Pancreas (tissue), 10 donors: Measurements from ENCODE around the gene WDR49. TPM values are rescaled to one million over a fixed set of nuclear protein-coding genes. Genes with fewer than 3 reads are reported as not detected.
A peak's percentile ranks its signal among the peaks of the same experiment; 100 is the strongest.

Experiments
- ATAC-seq, 4 donors: fragments of 200-7000 bp; cut with Tn5 transposase; one replicate each; pipeline versions ENCODE4 v1.8.0 to v1.9.1; 2020; ENCODE audit warnings: mild to moderate bottlenecking in 4 of 4, moderate library complexity in 4 of 4
- DNase-seq, 6 donors: peaks; one replicate each; pipeline ENCODE4 v3.0.0-alpha.2; 2020
- FAIRE-seq: peaks from 2 replicates; lab custom pipeline; 2012; peaks lifted over from hg19 to GRCh38; lab: Jason Lieb, UNC
- H3K27ac ChIP-seq, 4 donors: fragments of 200-600 bp; sonication (generic); 1 replicate in 3 of 4; 2 replicates in 1 of 4; pipeline versions ENCODE4 v1.5.0 to v1.8.0; 2020
- H3K27me3 ChIP-seq, 4 donors: fragments of 200-600 bp; one replicate each; pipeline ENCODE4 v1.8.0; 2021
- H3K36me3 ChIP-seq, 3 donors: fragments of 200-600 bp; sonication (generic) in 1 of 3; one replicate each; pipeline versions ENCODE4 v1.5.0 to v1.8.0; 2020 to 2021
- H3K4me1 ChIP-seq, 3 donors: fragments of 200-600 bp; one replicate each; pipeline ENCODE4 v1.8.0; 2021
- H3K4me3 ChIP-seq, 4 donors: fragments of 200-600 bp; sonication (generic) in 2 of 4; one replicate each; pipeline versions ENCODE4 v1.5.0 to v1.8.0; 2020 to 2021
- H3K9me3 ChIP-seq, 4 donors: fragments of 200-600 bp; one replicate each; pipeline ENCODE4 v1.8.0; 2021
- CTCF ChIP-seq, 4 donors: fragments of 200-600 bp; sonication (generic) in 3 of 4; IDR thresholded peaks; one replicate each; pipeline versions ENCODE4 v1.5.0 to v1.8.0; 2021; ENCODE audit warnings: antibody characterized with exemption in 4 of 4
- WGBS, 2 donors: extraction: QIAGEN DNeasy Blood & Tissue Kit; methylation state at CpG; one replicate each; pipeline ENCODE4 v1.1.7; 2013; 5-methylcytosine and 5-hydroxymethylcytosine counted together
- intact Hi-C, 3 donors: fragments of 100-400 bp; cut with DNase I; formaldehyde crosslinking; loops; one replicate each; pipeline versions ENCODE4 v1.11.1 to v1.14.2; 2022
- polyA plus RNA-seq, 2 donors: library from polyadenylated mRNA; stranded (reverse); fragments of 200-250 nt; gene quantifications; one replicate each; pipeline ENCODE4 v1.2.3, GENCODE V29; 2013
- total RNA-seq, 6 donors: library from RNA; stranded (reverse); fragmentation: NEBNext Ultra II Directional in 4 of 6; extraction: Animal tissue kit (Norgen Biotek cat#: 25700) in 4 of 6; gene quantifications; one replicate each; pipeline versions ENCODE4 v1.2.1 to v1.2.4, GENCODE V29; 2021 to 2023
- donor health status: healthy with polysubstance abuse.
- donor health status: DM: no; HTN: no; CAD: no; lungs with moderate emphysema.
- donor health status: DM: no; HTN: no; CAD: no.
- donor health status: control.
- donor health status: control.
- donor health status: Bipolar disorder and iron deficiency.
- donor health status: DM: yes; HTN: yes; CAD: no.
- donor health status: DM: no; HTN: no; CAD: no.
- donor health status: DM: no; HTN: no; CAD: no.
- donor health status: DM: yes; HTN: yes; CAD: no.

WDR49 gene
- total and polyA plus RNA-seq, 8 donors, result 0.02 to 0.79 (median 0.44) TPM

DNA sequence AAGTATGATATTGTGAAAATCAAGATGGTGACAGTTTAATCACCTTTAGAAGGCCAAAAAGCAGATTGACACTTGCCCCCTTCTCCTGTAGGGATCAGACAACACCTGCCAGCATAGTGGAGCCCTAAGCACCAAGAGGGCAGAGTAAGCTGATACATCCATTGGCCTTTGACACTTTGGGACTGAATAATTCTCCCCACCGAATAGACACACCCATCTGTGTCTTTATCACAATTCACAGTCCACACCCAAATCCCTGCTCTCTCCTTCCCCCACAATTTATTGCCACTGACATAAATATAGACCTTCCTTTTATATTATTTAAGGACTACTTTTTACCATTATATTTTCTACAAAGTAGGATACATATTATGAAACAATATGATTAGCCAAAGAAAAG lies 3.1 kb upstream of the WDR49 start:
- WGBS, 2 donors, result 52 to 65% methylated on average over 1 of the region's 1 CpG
- intact Hi-C loops, result no loop called here
- no peak overlapping the region for H3K4me3 ChIP-seq
- H3K27me3 ChIP-seq, result no peaks in the 10 kb centered on the region
- DNase-seq (no peak), ATAC-seq (no peak), FAIRE-seq (no peak)
- no peak overlapping the region for H3K27ac ChIP-seq
- H3K9me3 ChIP-seq, result no peaks in the 10 kb centered on the region
- no peaks in the 10 kb centered on the region for H3K36me3 ChIP-seq
- H3K4me1 ChIP-seq, result no peaks in the 10 kb centered on the region
- TF ChIP-seq CTCF (IDR thresholded peaks at IDR 0.05), result no peak

DNA sequence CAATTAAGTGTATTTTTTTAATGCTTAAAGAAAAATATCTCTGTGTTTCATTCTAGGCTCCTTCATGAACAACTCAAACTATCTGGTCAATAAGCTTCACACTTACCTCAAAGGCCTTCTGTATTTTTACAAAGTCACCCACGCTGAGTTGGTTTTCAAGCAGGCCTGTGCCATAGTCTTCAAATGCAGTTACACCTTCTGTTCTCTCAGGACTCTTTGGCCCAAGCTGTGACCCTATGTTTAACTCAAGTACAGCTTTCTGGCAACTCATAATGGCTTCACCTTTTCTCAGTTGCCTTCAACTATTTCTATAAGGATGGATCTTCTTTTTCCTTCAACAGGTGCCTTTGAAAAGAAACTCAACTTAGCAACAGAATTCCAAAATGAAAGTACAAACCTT lies 587 bp downstream of the WDR49 start:
- ATAC-seq (peak in 2 of 4 donors; percentile 25 to 51), FAIRE-seq (no peak), DNase-seq (no peak)
- Histone ChIP-seq H3K27me3 (no peaks in the 10 kb centered on the region), H3K4me3 (no peak overlapping the region), H3K4me1 (no peaks in the 10 kb centered on the region), H3K36me3 (no peaks in the 10 kb centered on the region), H3K9me3 (no peaks in the 10 kb centered on the region), H3K27ac (peak overlapping the region in 1 of 4 donors; percentile 23)
- intact Hi-C loops, result no loop called here
- 75 to 90% methylated on average over 1 of the region's 1 CpG for WGBS, 2 donors
- no peak for TF ChIP-seq CTCF (IDR thresholded peaks at IDR 0.05)

GRCh38 chr3:167651826-167652225 lies 1.9 kb downstream of the WDR49 start:
- FAIRE-seq (no peak), ATAC-seq (no peak)
- 40 to 46% methylated on average over 1 of the region's 1 CpG for WGBS, 2 donors

GRCh38 chr3:167650459-167650858 lies 3.3 kb downstream of the WDR49 start:
- Histone ChIP-seq H3K27me3 (no peaks in the 10 kb centered on the region), H3K27ac (no peak overlapping the region), H3K4me1 (no peaks in the 10 kb centered on the region), H3K36me3 (no peaks in the 10 kb centered on the region), H3K9me3 (no peaks in the 10 kb centered on the region), H3K4me3 (no peak overlapping the region)
- DNase-seq (no peak), FAIRE-seq (no peak), ATAC-seq (no peak)
- TF ChIP-seq CTCF (IDR thresholded peaks at IDR 0.05), result no peak
- intact Hi-C loops, result no loop called here
- 87 to 91% methylated on average over 2 of the region's 2 CpGs for WGBS, 2 donors

More at GRCh38 chr3:167651826-167652225, 1.9 kb downstream of the WDR49 start:
- H3K4me1 ChIP-seq, result no peaks in the 10 kb centered on the region
- intact Hi-C loops, result no loop called here
- H3K4me3 ChIP-seq, result no peak overlapping the region
- TF ChIP-seq CTCF (IDR thresholded peaks at IDR 0.05), result no peak
- no peaks in the 10 kb centered on the region for H3K36me3 ChIP-seq
- no peaks in the 10 kb centered on the region for H3K9me3 ChIP-seq
- H3K27me3 ChIP-seq, result no peaks in the 10 kb centered on the region
- DNase-seq, result no peak
- no peak overlapping the region for H3K27ac ChIP-seq

DNA sequence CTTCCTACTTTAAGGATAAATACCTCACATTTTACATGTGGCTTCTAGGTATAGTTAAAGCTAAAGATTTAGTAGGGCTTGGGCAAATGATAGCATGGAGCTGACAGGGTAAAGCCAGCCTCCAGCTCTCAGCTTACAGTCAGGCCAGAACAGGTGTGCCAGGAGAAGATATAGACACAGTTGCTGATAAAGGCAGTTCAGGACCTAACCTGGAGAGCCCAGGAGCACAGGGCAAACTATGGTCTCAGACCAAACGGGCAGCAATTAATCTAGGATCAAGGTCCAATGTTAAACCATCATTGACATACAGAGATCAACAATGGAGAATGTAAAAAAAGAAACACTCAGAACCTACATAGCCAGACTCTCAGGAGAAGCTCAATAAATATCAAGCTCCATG lies 4.0 kb downstream of the WDR49 start:
- FAIRE-seq (no peak), ATAC-seq (peak in 2 of 4 donors; percentile 36 to 54), DNase-seq (no peak)
- no peaks in the 10 kb centered on the region for H3K36me3 ChIP-seq
- H3K27me3 ChIP-seq, result no peaks in the 10 kb centered on the region
- H3K27ac ChIP-seq, result no peak overlapping the region
- intact Hi-C loops, result no loop called here
- H3K9me3 ChIP-seq, result no peaks in the 10 kb centered on the region
- TF ChIP-seq CTCF (IDR thresholded peaks at IDR 0.05), result no peak
- 23 to 26% methylated on average over 1 of the region's 1 CpG for WGBS, 2 donors
- H3K4me3 ChIP-seq, result no peak overlapping the region
- H3K4me1 ChIP-seq, result no peaks in the 10 kb centered on the region
